ENCODE measurements around the gene ST8SIA2. TPM values are rescaled to one million over a fixed set of nuclear protein-coding genes. Genes with fewer than 3 reads are reported as not detected.

Gene ST8SIA2
- total and polyA plus RNA-seq, 4 donors, result not detected

- TF ChIP-seq ATF3 (IDR thresholded peaks at IDR 0.05), result no peak
Observed at GRCh38 chr15:92457471-92458041, 63.9 kb downstream of the ST8SIA2 start (continued).

- Histone ChIP-seq H3K27ac (ENCODE audit: low read depth in 1 of 2, low read length in 2 of 2) (no peak overlapping the region), H3K4me3 (ENCODE audit: low read depth in 1 of 3, low read length in 3 of 3) (no peak overlapping the region), H3K36me3 (ENCODE audit: control insufficient read depth in 4 of 4, insufficient read depth in 3 of 4, low read depth in 1 of 4, low read length in 3 of 4) (no peaks in the 10 kb centered on the region), H3K9ac (ENCODE audit: low read depth in 1 of 2, low read length in 2 of 2) (no peak overlapping the region), H3K4me1 (ENCODE audit: control insufficient read depth in 4 of 4, insufficient read depth in 4 of 4, low read length in 3 of 4) (no peaks in the 10 kb centered on the region), H3K9me3 (ENCODE audit: control insufficient read depth in 4 of 4, low read length in 3 of 4) (no peaks in the 10 kb centered on the region), H3K27me3 (ENCODE audit: control insufficient read depth in 4 of 4, insufficient read depth in 4 of 4, low read length in 3 of 4) (no peaks in the 10 kb centered on the region)
- no peak for DNase-seq (ENCODE audit: low spot score)
- no peak for TF ChIP-seq HNF4G (IDR thresholded peaks at IDR 0.05)
- no peak for TF ChIP-seq REST (IDR thresholded peaks at IDR 0.05)
- no peak for TF ChIP-seq ATF3 (IDR thresholded peaks at IDR 0.05)
- no peak for TF ChIP-seq GABPA (IDR thresholded peaks at IDR 0.05 in 1 of 2, conservative IDR thresholded peaks at IDR 0.05 in 1 of 2)
- no peak for TF ChIP-seq MAX (IDR thresholded peaks at IDR 0.05)
- no peak for TF ChIP-seq YY1 (IDR thresholded peaks at IDR 0.05)
- TF ChIP-seq ZBTB33 (IDR thresholded peaks at IDR 0.05), result no peak
- TF ChIP-seq FOXA1 (IDR thresholded peaks at IDR 0.05), result no peak
- no peak for TF ChIP-seq RXRA (IDR thresholded peaks at IDR 0.05)
- TF ChIP-seq RAD21 (IDR thresholded peaks at IDR 0.05), result no peak
- TF ChIP-seq TAF1 (conservative IDR thresholded peaks at IDR 0.05), result no peak
- no peak for TF ChIP-seq FOXA2 (IDR thresholded peaks at IDR 0.05)
- no peak for TF ChIP-seq HNF4A (conservative IDR thresholded peaks at IDR 0.05)
- TF ChIP-seq JUND (IDR thresholded peaks at IDR 0.05), result no peak
- TF ChIP-seq EGR1 (IDR thresholded peaks at IDR 0.05; ENCODE audit: low read depth in 2 of 2), result no peak
- no peak for TF ChIP-seq SP1 (IDR thresholded peaks at IDR 0.05)
- no peak for TF ChIP-seq NR2F2 (IDR thresholded peaks at IDR 0.05)
- no peak for TF ChIP-seq CTCF (IDR thresholded peaks at IDR 0.05; ENCODE audit: low read depth, low read length, missing input control)
- 85% methylated on average over 4 of the region's 4 CpGs for WGBS
Observed at GRCh38 chr15:92460023-92460422, 66.3 kb downstream of the ST8SIA2 start.
